Upper lobe of right lung (tissue), 1 donor: ENCODE data around the gene PIK3R5. TPM values are rescaled to one million over a fixed set of nuclear protein-coding genes. Genes with fewer than 3 reads are reported as not detected.

ENCODE experiments used
- ATAC-seq: fragments of 200-7000 bp; cut with Tn5 transposase; one replicate; pipeline ENCODE4 v1.9.1; 2020; ENCODE audit warnings: mild to moderate bottlenecking, moderate library complexity
- DNase-seq: peaks from one replicate; pipeline ENCODE4 v3.0.0-alpha.2; 2020
- H3K27ac ChIP-seq: fragments of 200-600 bp; one replicate; pipeline ENCODE4 v1.8.0; 2022
- H3K27me3 ChIP-seq: fragments of 200-600 bp; one replicate; pipeline ENCODE4 v1.8.0; 2022; ENCODE audit warnings: mild to moderate bottlenecking
- H3K36me3 ChIP-seq: fragments of 200-600 bp; one replicate; pipeline ENCODE4 v1.8.0; 2022
- H3K4me1 ChIP-seq: fragments of 200-600 bp; one replicate; pipeline ENCODE4 v1.8.0; 2022
- H3K4me3 ChIP-seq: fragments of 200-600 bp; one replicate; pipeline ENCODE4 v1.8.0; 2022; ENCODE audit warnings: mild to moderate bottlenecking
- H3K9me3 ChIP-seq: fragments of 200-600 bp; one replicate; pipeline ENCODE4 v1.8.0; 2022
- intact Hi-C: fragments of 100-400 bp; cut with DNase I; formaldehyde crosslinking; loops from one replicate; pipeline ENCODE4 v1.11.0; 2022
- total RNA-seq: library from RNA; stranded (reverse); fragmentation: NEBNext Ultra II Directional; extraction: Animal tissue kit (Norgen Biotek cat#: 25700); gene quantifications from one replicate; pipeline ENCODE4 v1.2.1, GENCODE V29; 2021
- TF ChIP-seq, protein P1 (sequence below): fragments of 200-600 bp; IDR thresholded peaks from one replicate; pipeline ENCODE4 v1.8.0; 2022; ENCODE audit warnings: antibody characterized with exemption
- donor health status: DM: no; HTN: yes; CAD: no; lungs with severe emphysema.

PIK3R5 gene
- total RNA-seq, 1 donor from 2014 or later = 37.7 TPM

DNA sequence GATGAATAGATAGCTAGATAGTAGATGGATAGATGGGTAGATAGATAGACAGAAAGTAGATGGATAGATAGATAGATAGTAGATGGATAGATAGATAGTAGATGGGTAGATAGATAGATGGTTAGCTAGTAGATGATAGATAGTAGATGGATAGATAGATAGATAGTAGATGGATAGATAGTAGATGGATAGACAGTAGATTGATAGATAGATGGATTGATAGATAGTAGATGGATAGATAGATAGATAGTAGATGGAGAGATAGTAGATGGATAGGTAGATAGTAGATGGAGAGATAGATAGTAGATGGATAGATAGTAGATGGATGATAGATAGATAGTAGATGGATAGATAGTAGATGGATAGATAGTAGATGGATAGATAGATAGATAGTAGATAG lies 40.4 kb downstream of the PIK3R5 start:
- peaks cover 17% of the 10 kb centered on the region for H3K9me3 ChIP-seq
- TF ChIP-seq, protein P1, sequence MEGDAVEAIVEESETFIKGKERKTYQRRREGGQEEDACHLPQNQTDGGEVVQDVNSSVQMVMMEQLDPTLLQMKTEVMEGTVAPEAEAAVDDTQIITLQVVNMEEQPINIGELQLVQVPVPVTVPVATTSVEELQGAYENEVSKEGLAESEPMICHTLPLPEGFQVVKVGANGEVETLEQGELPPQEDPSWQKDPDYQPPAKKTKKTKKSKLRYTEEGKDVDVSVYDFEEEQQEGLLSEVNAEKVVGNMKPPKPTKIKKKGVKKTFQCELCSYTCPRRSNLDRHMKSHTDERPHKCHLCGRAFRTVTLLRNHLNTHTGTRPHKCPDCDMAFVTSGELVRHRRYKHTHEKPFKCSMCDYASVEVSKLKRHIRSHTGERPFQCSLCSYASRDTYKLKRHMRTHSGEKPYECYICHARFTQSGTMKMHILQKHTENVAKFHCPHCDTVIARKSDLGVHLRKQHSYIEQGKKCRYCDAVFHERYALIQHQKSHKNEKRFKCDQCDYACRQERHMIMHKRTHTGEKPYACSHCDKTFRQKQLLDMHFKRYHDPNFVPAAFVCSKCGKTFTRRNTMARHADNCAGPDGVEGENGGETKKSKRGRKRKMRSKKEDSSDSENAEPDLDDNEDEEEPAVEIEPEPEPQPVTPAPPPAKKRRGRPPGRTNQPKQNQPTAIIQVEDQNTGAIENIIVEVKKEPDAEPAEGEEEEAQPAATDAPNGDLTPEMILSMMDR = no peak
- DNase-seq (no peak), ATAC-seq (no peak)
- H3K27ac ChIP-seq = no peak overlapping the region
- no peaks in the 10 kb centered on the region for H3K27me3 ChIP-seq
- intact Hi-C loops = no loop called here
- no peaks in the 10 kb centered on the region for H3K36me3 ChIP-seq
- peaks cover 13% of the 10 kb centered on the region for H3K4me1 ChIP-seq
- no peak overlapping the region for H3K4me3 ChIP-seq

DNA sequence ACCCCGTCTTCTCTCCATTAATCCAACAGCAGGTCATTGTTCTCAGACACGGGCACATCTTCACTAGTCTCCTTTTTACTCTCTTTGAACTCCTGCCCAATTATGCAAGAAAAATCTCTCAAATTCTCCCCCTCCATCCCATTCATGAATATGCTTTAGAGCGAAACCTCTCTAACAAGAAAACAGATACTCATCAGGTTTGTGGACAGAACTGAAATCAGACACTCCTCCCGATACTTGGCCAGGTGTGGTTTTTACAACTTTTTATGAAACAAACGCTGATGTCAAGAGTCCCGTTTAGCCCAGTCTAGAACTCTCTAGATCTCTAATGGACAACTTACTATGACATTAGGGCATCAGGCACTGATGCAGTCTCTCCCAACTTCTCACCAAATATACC lies 40.9 kb downstream of the PIK3R5 start:
- intact Hi-C loops = no loop called here
- H3K9me3 ChIP-seq = peaks cover 17% of the 10 kb centered on the region
- TF ChIP-seq, protein P1 = no peak
- H3K36me3 ChIP-seq = no peaks in the 10 kb centered on the region
- H3K27me3 ChIP-seq = no peaks in the 10 kb centered on the region
- H3K27ac ChIP-seq = no peak overlapping the region
- H3K4me3 ChIP-seq = no peak overlapping the region
- ATAC-seq (no peak), DNase-seq (no peak)
- peaks cover 13% of the 10 kb centered on the region for H3K4me1 ChIP-seq

DNA sequence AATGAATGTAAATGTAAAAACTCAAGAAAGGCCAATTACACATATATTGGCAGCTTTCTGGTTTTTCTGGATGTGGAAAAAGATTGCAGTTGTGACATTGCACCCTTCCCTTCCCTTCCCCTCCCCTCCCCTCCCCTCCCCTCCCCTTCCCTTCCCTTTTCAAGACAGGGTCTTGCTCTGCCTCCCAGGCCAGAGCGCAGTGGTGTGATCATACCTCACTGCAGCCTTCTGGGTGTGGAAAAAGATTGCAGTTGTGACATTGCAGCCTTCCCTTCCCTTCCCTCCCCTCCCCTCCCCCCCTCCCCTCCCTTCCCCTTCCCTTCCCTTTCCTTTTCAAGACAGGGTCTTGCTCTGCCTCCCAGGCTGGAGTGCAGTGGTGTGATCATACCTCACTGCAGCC lies 41.7 kb downstream of the PIK3R5 start:
- Histone ChIP-seq H3K9me3 (peaks cover 10% of the 10 kb centered on the region), H3K4me1 (peaks cover 13% of the 10 kb centered on the region), H3K27me3 (no peaks in the 10 kb centered on the region), H3K4me3 (no peak overlapping the region), H3K36me3 (no peaks in the 10 kb centered on the region), H3K27ac (no peak overlapping the region)
- ATAC-seq (peak; percentile 51), DNase-seq (no peak)
- TF ChIP-seq, protein P1 = no peak
- intact Hi-C loops = no loop called here

DNA sequence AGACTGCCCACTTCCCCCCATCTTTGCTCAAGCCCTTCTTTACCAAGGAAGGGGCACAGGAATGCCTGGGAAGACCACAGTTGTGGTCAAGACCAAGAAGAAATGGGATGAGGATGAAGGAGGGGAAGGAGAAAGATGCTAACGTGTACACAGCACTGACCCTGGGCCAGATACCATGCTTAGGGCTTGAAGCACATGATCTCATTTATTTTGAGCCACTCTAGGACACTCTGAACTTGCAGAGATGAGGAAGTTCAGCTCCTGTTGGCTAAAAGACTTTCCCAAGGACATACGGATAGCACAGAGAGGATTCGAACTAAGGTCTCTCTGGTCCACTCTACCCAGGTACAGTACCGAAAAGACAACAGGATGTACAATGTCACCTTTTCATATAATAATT lies 42.6 kb downstream of the PIK3R5 start:
- peaks cover 13% of the 10 kb centered on the region for H3K4me1 ChIP-seq
- peak overlapping the region; percentile 66 for H3K27ac ChIP-seq
- no peak overlapping the region for H3K4me3 ChIP-seq
- H3K27me3 ChIP-seq = no peaks in the 10 kb centered on the region
- H3K9me3 ChIP-seq = peaks cover 1% of the 10 kb centered on the region
- TF ChIP-seq, protein P1 = no peak
- ATAC-seq = peak; percentile 81
- no peaks in the 10 kb centered on the region for H3K36me3 ChIP-seq
- intact Hi-C loops = no loop called here
- DNase-seq = no peak

DNA sequence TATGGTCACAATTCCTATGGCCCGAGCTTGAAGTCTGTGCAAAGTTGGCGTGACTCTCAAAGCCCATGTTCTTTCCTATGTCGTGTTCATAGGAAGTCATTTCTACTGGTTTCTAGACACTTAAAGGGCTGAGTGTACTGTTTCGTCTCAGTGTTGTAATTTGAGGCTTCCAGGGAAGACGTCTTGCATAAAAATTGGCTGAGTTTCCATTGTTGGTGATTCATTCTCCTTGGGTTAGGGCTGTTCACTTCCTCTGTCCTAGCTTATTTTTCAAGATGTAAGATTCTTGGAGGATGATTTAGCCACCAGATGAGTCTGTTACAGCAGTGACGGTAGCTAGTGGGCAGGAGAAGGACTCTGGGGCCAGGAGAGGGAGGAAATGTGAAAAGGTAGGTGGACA lies 43.1 kb downstream of the PIK3R5 start:
- Histone ChIP-seq H3K27me3 (no peaks in the 10 kb centered on the region), H3K9me3 (no peaks in the 10 kb centered on the region), H3K4me1 (peaks cover 13% of the 10 kb centered on the region), H3K27ac (peak overlapping the region; percentile 66), H3K4me3 (no peak overlapping the region), H3K36me3 (no peaks in the 10 kb centered on the region)
- DNase-seq = no peak
- intact Hi-C loops = no loop called here
- ATAC-seq = peak; percentile 83
- TF ChIP-seq, protein P1 = no peak

DNA sequence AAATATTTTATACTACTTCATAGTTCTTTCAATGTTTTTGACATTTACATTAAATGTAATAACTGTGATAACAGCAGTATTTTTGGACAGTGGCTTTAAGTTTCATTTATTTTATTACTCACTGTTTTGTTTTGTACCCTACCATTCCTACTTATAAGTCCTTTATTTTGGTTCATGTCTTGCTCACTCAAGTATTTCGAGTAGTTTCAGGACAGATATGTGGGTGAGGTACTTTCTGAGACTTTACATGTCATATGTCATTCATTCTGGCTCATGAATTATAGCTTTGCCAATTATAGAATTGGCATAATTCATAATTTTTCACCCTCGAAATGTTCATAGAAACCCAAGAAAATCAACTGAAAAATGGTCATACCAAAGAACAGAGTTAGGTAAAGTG lies 44.4 kb downstream of the PIK3R5 start:
- ATAC-seq = no peak
- intact Hi-C loops = no loop called here
- TF ChIP-seq, protein P1 = no peak

More for the DNA sequence above, 44.4 kb downstream of the PIK3R5 start:
- H3K36me3 ChIP-seq = no peaks in the 10 kb centered on the region
- H3K4me1 ChIP-seq = peaks cover 13% of the 10 kb centered on the region
- H3K27me3 ChIP-seq = no peaks in the 10 kb centered on the region
- DNase-seq = no peak
- H3K9me3 ChIP-seq = no peaks in the 10 kb centered on the region
- no peak overlapping the region for H3K4me3 ChIP-seq
- no peak overlapping the region for H3K27ac ChIP-seq
